K562 (cell line): ENCODE results near the gene CSF1. TPM values are rescaled to one million over a fixed set of nuclear protein-coding genes. Genes with fewer than 3 reads are reported as not detected.

Experiments used
- ATAC-seq: fragments of 200-7000 bp; cut with Tn5 transposase; 3 replicates; pipeline ENCODE4 v1.9.1; 2020; ENCODE audit warnings: moderate library complexity
- BruUV-seq: library from RNA; stranded (reverse); fragments of 400-500 nt; replicated peaks from 2 replicates; lab custom pipeline; 2021; lab: Mats Ljungman, UMichigan
- CTCF ChIA-PET: fragments of 300-600 bp; formaldehyde crosslinking; extraction: SDS; loops from one replicate; lab custom pipeline; 2021; ENCODE audit warnings: low intra/inter-chr PET ratio; lab: Yijun Ruan, JAX
- POLR2A ChIA-PET: fragments of 300-600, 350-650 bp; sonication (Branson Sonifier 250); formaldehyde crosslinking; extraction: SDS; loops from one replicate; lab custom pipeline; 2021; ENCODE audit warnings: antibody characterized with exemption, inconsistent platforms; lab: Yijun Ruan, JAX
- DNase-seq, 4 experiments: peaks; one replicate each; pipeline versions ENCODE4 v3.0.0 to v3.0.0-alpha.2; 2011 to 2018; ENCODE audit warnings: low spot score in 3 of 4, mixed read lengths in 3 of 4; ENCODE audit errors: extremely low read depth in 1 of 4
- FAIRE-seq: peaks from 2 replicates; lab custom pipeline; 2011; peaks lifted over from hg19 to GRCh38; lab: Jason Lieb, UNC
- H2AFZ ChIP-seq: 2 replicates; pipeline ENCODE4 v1.6.0; 2011; ENCODE audit warnings: low read depth, low read length, control low read depth, inconsistent platforms
- H3K27ac ChIP-seq: fragments of 200-600 bp; 3 replicates; pipeline ENCODE4 v1.8.0; 2011; ENCODE audit warnings: low read depth, mild to moderate bottlenecking, control low read depth, inconsistent platforms, low read length, moderate library complexity, mixed read lengths; ENCODE audit errors: extremely low read depth
- H3K27me3 ChIP-seq, 2 experiments: fragments of 300-600 bp in 1 of 2; 2 replicates in 1 of 2; 3 replicates in 1 of 2; pipeline versions ENCODE4 v1.6.0 to v1.8.0; 2011; ENCODE audit warnings: inconsistent platforms in 2 of 2, low read length in 2 of 2, mild to moderate bottlenecking in 1 of 2, mixed read lengths in 1 of 2, moderate library complexity in 1 of 2; ENCODE audit not compliant: control insufficient read depth in 2 of 2, insufficient read depth in 2 of 2
- H3K36me3 ChIP-seq: fragments of 300-600 bp; 3 replicates; pipeline ENCODE4 v1.8.0; 2011; ENCODE audit warnings: mild to moderate bottlenecking, low read length, inconsistent platforms; ENCODE audit not compliant: control insufficient read depth, insufficient read depth
- H3K4me1 ChIP-seq, 2 experiments: fragments of 200-600 bp in 1 of 2; replicated peaks in 1 of 2; 2 replicates in 1 of 2; 3 replicates in 1 of 2; pipeline versions ENCODE4 v1.5.1 to v1.8.0; 2011; ENCODE audit warnings: inconsistent platforms in 2 of 2, low read length in 2 of 2, mild to moderate bottlenecking in 1 of 2, mixed read lengths in 1 of 2, moderate library complexity in 1 of 2; ENCODE audit not compliant: control insufficient read depth in 2 of 2, insufficient read depth in 2 of 2
- H3K4me2 ChIP-seq: 2 replicates; pipeline ENCODE4 v1.6.1; 2011; ENCODE audit warnings: low read length, control low read depth, inconsistent platforms, mixed read lengths; ENCODE audit not compliant: insufficient read depth
- H3K4me3 ChIP-seq: fragments of 200-600 bp; sonication (generic), shearing (Covaris generic); 2 replicates; pipeline ENCODE4 v1.5.1; 2016; ENCODE audit warnings: control low read depth, inconsistent platforms
- H3K79me2 ChIP-seq: fragments of 200-600 bp; 3 replicates; pipeline ENCODE4 v1.8.0; 2011; ENCODE audit warnings: low read length, inconsistent platforms; ENCODE audit not compliant: control insufficient read depth, insufficient read depth
- H3K9ac ChIP-seq, 2 experiments: 2 replicates each; pipeline versions ENCODE4 v1.6.0 to v1.6.1; 2011; ENCODE audit warnings: low read depth in 2 of 2, low read length in 2 of 2, control low read depth in 1 of 2, inconsistent platforms in 1 of 2, mild to moderate bottlenecking in 1 of 2, mixed read lengths in 1 of 2; ENCODE audit not compliant: insufficient read depth in 1 of 2
- H3K9me1 ChIP-seq: one replicate; pipeline ENCODE4 v1.6.0; 2011; ENCODE audit warnings: inconsistent platforms, mild to moderate bottlenecking, low read length, moderate library complexity; ENCODE audit not compliant: control insufficient read depth, insufficient read depth
- H3K9me3 ChIP-seq: replicated peaks from 2 replicates; pipeline ENCODE4 v1.5.1; 2011; ENCODE audit warnings: low read depth, low read length, inconsistent platforms; ENCODE audit not compliant: control insufficient read depth, insufficient read depth
- H4K20me1 ChIP-seq: replicated peaks from 2 replicates; pipeline ENCODE4 v1.6.1; 2011; ENCODE audit warnings: low read length, inconsistent platforms, mixed read lengths; ENCODE audit not compliant: control insufficient read depth, insufficient read depth
- E4F1 ChIP-seq: fragments of 250-450 bp; sonication (Bioruptor Pico); IDR thresholded peaks from 2 replicates; pipeline ENCODE4 v1.5.0; 2021; ENCODE audit warnings: mild to moderate bottlenecking, borderline replicate concordance
- ELF2 ChIP-seq: fragments of 250-450 bp; sonication (Bioruptor Pico); IDR thresholded peaks from 2 replicates; pipeline ENCODE4 v1.5.0; 2021; ENCODE audit warnings: mild to moderate bottlenecking
- NRF1 ChIP-seq, 2 experiments: fragments of 450-650 bp; IDR thresholded peaks in 1 of 2; conservative IDR thresholded peaks in 1 of 2; 2 replicates each; pipeline ENCODE4 v1.6.1; 2014; ENCODE audit warnings: mild to moderate bottlenecking in 2 of 2
- WHSC1 ChIP-seq: IDR thresholded peaks from one replicate; pipeline ENCODE4 v1.6.1; 2012; ENCODE audit warnings: low read length, control low read depth, inconsistent platforms
- ZNF318 ChIP-seq, 2 experiments: fragments of 450-650 bp; IDR thresholded peaks; 2 replicates each; pipeline ENCODE4 v1.6.1; 2016; ENCODE audit warnings: mild to moderate bottlenecking in 2 of 2, borderline replicate concordance in 1 of 2, low read depth in 1 of 2, moderate library complexity in 1 of 2
- WGBS: fragments of 100-300 bp; shearing (Covaris generic); methylation state at CpG from one replicate; pipeline ENCODE4 v1.1.6; 2016; ENCODE audit warnings: low coverage, mixed read lengths; ENCODE audit not compliant: insufficient coverage; ENCODE audit errors: missing lambda C conversion rate; 5-methylcytosine and 5-hydroxymethylcytosine counted together
- in situ Hi-C: fragments of 300-500 bp; cut with MboI; formaldehyde crosslinking; loops from 4 replicates; pipeline ENCODE4 v1.15.0; 2018; ENCODE audit warnings: inconsistent platforms, mixed read lengths
- intact Hi-C: fragments of 100-400 bp; cut with micrococcal nuclease; formaldehyde crosslinking; loops from 2 replicates; pipeline ENCODE4 v1.14.2; 2022
- polyA plus RNA-seq, 8 experiments: library from polyadenylated mRNA; depleted of rRNA in 4 of 8; stranded (reverse) in 5 of 8; unstranded in 3 of 8; fragments of >200 nt; fragmentation: Nextera tagmentation in 2 of 8; fragmentation: Illumina TruSeq in 1 of 8; extraction: Ambion mirVana in 2 of 8; extraction: Trizol in 1 of 8; gene quantifications; 2 replicates each; pipeline versions ENCODE4 v1.2.1 to v1.2.3, GENCODE V29; 2011 to 2014; ENCODE audit warnings: inconsistent platforms in 1 of 8, missing spikeins in 1 of 8
- total RNA-seq, 7 experiments: library from RNA; depleted of rRNA in 6 of 7; stranded (reverse); fragments of >200 nt in 6 of 7; fragmentation: Illumina TruSeq in 2 of 7; extraction: Trizol in 2 of 7; gene quantifications; 2 replicates each; pipeline versions ENCODE4 v1.2.1 to v1.2.3, GENCODE V29; 2011 to 2021; ENCODE audit warnings: low replicate concordance in 1 of 7
- TF ChIP-seq, protein P1 (sequence below): fragments of 250-450 bp; sonication (Bioruptor Pico); IDR thresholded peaks from 2 replicates; pipeline ENCODE4 v1.4.0; 2020; ENCODE audit warnings: borderline replicate concordance

The CSF1 gene
- total and polyA plus RNA-seq, 9 of the 15 experiments (the other 6 are each of a cell fraction or from before 2014, with no cell fraction given) = 0.18 to 11.8 (median 2.8) TPM

- Histone ChIP-seq H2AFZ (no peak overlapping the region), H3K27ac (no peak overlapping the region), H3K9me3 (no peaks in the 10 kb centered on the region), H3K4me3 (no peak overlapping the region), H4K20me1 (no peaks in the 10 kb centered on the region), H3K4me1 (peaks cover 26 to 29% of the 10 kb centered on the region in 2 experiments; a peak in 4 of 5 replicates), H3K79me2 (no peaks in the 10 kb centered on the region), H3K9ac (no peak overlapping the region), H3K27me3 (no peaks in the 10 kb centered on the region), H3K9me1 (no peaks in the 10 kb centered on the region), H3K4me2 (no peak overlapping the region), H3K36me3 (no peaks in the 10 kb centered on the region)
- in situ Hi-C loops (no loop called here), intact Hi-C loops (no loop called here)
- ATAC-seq = no peak
- BruUV-seq = no TSS peak
- FAIRE-seq = no peak
- 82% methylated on average over 10 of the region's 10 CpGs for WGBS
- no peak for DNase-seq
- ChIA-PET CTCF (no interaction called here), POLR2A (interaction anchor here (0.6 to 1.6 kb wide), 8 partner anchors 8 to 456 kb away, joined by 3 to 5 read pairs (median 3); no protein-coding TSS in a partner anchor)
- TF ChIP-seq NRF1 (conservative IDR thresholded peaks at IDR 0.05 in 1 of 2, IDR thresholded peaks at IDR 0.05 in 1 of 2) (no peak), WHSC1 (no peak), E4F1 (CRISPR knock-in tag) (no peak), ZNF318 (IDR thresholded peaks at IDR 0.05; ENCODE audit: borderline replicate concordance in 1 of 2, low read depth in 1 of 2) (no peak), ELF2 (no peak)
- TF ChIP-seq, protein P1, sequence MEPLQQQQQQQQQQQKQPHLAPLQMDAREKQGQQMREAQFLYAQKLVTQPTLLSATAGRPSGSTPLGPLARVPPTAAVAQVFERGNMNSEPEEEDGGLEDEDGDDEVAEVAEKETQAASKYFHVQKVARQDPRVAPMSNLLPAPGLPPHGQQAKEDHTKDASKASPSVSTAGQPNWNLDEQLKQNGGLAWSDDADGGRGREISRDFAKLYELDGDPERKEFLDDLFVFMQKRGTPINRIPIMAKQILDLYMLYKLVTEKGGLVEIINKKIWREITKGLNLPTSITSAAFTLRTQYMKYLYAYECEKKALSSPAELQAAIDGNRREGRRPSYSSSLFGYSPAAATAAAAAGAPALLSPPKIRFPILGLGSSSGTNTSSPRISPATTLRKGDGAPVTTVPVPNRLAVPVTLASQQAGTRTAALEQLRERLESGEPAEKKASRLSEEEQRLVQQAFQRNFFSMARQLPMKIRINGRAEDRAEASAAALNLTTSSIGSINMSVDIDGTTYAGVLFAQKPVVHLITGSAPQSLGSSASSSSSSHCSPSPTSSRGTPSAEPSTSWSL (CRISPR knock-in tag) = no peak
Measured at GRCh38 chr1:109879881-109880525, 30.6 kb upstream of the CSF1 start.
